GM12892 (cell line): Measurements from ENCODE around the gene S100A4.

Experiments
- POLR2A ChIP-seq: IDR thresholded peaks from 2 replicates; pipeline ENCODE4 v1.6.1; 2011; ENCODE audit warnings: low read depth, low read length, control low read depth
- POLR2AphosphoS5 ChIP-seq: IDR thresholded peaks from 2 replicates; pipeline ENCODE4 v1.6.1; 2011; ENCODE audit warnings: low read depth, low read length, control low read depth
- TAF1 ChIP-seq: IDR thresholded peaks from 2 replicates; pipeline ENCODE4 v1.6.1; 2011; ENCODE audit warnings: low read depth, mild to moderate bottlenecking, control low read depth, low read length, borderline replicate concordance

- no peak for TF ChIP-seq POLR2AphosphoS5
- no peak for TF ChIP-seq TAF1
- TF ChIP-seq POLR2A: no peak
Measured at GRCh38 chr1:153544453-153545066, 1.0 kb downstream of the S100A4 start.
